Sigmoid colon (tissue), 7 donors: Measurements from ENCODE around the gene NELL2. TPM values are rescaled to one million over a fixed set of nuclear protein-coding genes. Genes with fewer than 3 reads are reported as not detected.

Experiments used
- DNase-seq: peaks from one replicate; pipeline ENCODE4 v3.0.0-alpha.2; 2019
- H3K27ac ChIP-seq, 4 donors: fragments of 200-600 bp; sonication (generic); one replicate each; pipeline ENCODE4 v1.5.1; 2016 to 2019; ENCODE audit warnings: mild to moderate bottlenecking in 1 of 4
- H3K27me3 ChIP-seq, 3 donors: fragments of 200-600 bp; sonication (generic); one replicate each; pipeline ENCODE4 v1.5.1; 2019; ENCODE audit warnings: mild to moderate bottlenecking in 1 of 3
- H3K36me3 ChIP-seq, 4 donors: fragments of 200-600 bp; sonication (generic); one replicate each; pipeline ENCODE4 v1.5.1; 2016 to 2019
- H3K4me1 ChIP-seq, 4 donors: fragments of 200-600 bp; sonication (generic); one replicate each; pipeline ENCODE4 v1.5.1; 2017 to 2019
- H3K4me3 ChIP-seq, 4 donors: fragments of 200-600 bp; sonication (generic); one replicate each; pipeline ENCODE4 v1.5.1; 2017 to 2019; ENCODE audit warnings: mild to moderate bottlenecking in 2 of 4, moderate library complexity in 1 of 4
- H3K9me3 ChIP-seq, 4 donors: fragments of 200-600 bp in 3 of 4; sonication (generic) in 3 of 4; one replicate each; pipeline versions ENCODE4 v1.5.1 to v1.6.1; 2013 to 2019
- CTCF ChIP-seq, 4 experiments: fragments of 450-650 bp in 3 of 4; fragments of 200-600 bp in 1 of 4; IDR thresholded peaks; one replicate each; pipeline ENCODE4 v1.5.1; 2016 to 2019; ENCODE audit warnings: antibody characterized with exemption in 4 of 4, mild to moderate bottlenecking in 3 of 4, moderate library complexity in 2 of 4
- EP300 ChIP-seq, 4 donors: sonication (generic); formaldehyde crosslinking; IDR thresholded peaks; one replicate each; pipeline ENCODE4 v1.6.1; 2017; ENCODE audit warnings: antibody characterized with exemption in 4 of 4
- POLR2A ChIP-seq, 2 donors: fragments of 450-650 bp; IDR thresholded peaks; one replicate each; pipeline ENCODE4 v1.6.1; 2016; ENCODE audit warnings: antibody characterized with exemption in 2 of 2, mild to moderate bottlenecking in 2 of 2, moderate library complexity in 2 of 2
- POLR2AphosphoS5 ChIP-seq, 4 donors: sonication (generic); formaldehyde crosslinking; IDR thresholded peaks; one replicate each; pipeline ENCODE4 v1.6.1; 2017; ENCODE audit warnings: antibody characterized with exemption in 4 of 4
- WGBS, 2 donors: extraction: QIAGEN DNeasy Blood & Tissue Kit; methylation state at CpG; one replicate each; pipeline ENCODE4 v1.1.7; 2013; 5-methylcytosine and 5-hydroxymethylcytosine counted together
- intact Hi-C: fragments of 100-400 bp; cut with DNase I; formaldehyde crosslinking; loops from one replicate; pipeline ENCODE4 v1.15.1; 2023
- polyA plus RNA-seq, 3 donors: library from polyadenylated mRNA; stranded (reverse); fragments of 200-250 nt; gene quantifications; one replicate each; pipeline ENCODE4 v1.2.3, GENCODE V29; 2013
- total RNA-seq, 4 donors: library from RNA; depleted of rRNA; stranded (reverse); fragments of >200 nt; gene quantifications; one replicate each; pipeline ENCODE4 v1.1.0, GENCODE V29; 2016
- donor health status: healthy with polysubstance abuse.
- donor health status: Bipolar disorder and iron deficiency.
- donor health status: healthy.

NELL2 gene
- total and polyA plus RNA-seq, 7 donors: 0.60 to 14.7 (median 3.9) TPM

DNA sequence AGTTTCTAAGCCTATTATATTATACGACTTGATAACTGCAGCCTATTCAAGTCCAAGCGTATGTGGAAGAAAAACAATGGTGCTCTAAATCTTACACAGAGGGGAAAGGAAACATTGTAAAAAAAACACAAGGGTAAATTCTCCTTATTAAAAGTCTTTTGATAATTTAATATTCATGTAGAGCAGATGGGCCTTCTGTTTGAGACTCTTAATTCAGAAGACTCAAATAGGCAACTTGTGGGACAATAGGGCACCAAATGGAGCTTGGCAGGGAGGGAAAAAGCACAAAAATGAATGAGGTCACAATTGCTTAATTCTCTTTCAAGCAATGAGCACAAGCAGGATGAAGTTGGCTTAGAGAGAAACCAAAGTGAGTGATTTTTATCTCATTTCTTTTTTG lies 159.4 kb downstream of the NELL2 start:
- TF ChIP-seq POLR2A (IDR thresholded peaks at IDR 0.05) (no peak), CTCF (IDR thresholded peaks at IDR 0.05) (no peak), EP300 (IDR thresholded peaks at IDR 0.05) (no peak), POLR2AphosphoS5 (IDR thresholded peaks at IDR 0.05) (no peak)
- no peak for DNase-seq
- Histone ChIP-seq H3K4me1 (no peaks in the 10 kb centered on the region), H3K9me3 (no peaks in the 10 kb centered on the region), H3K4me3 (no peak overlapping the region), H3K27me3 (no peaks in the 10 kb centered on the region), H3K27ac (no peak overlapping the region), H3K36me3 (no peaks in the 10 kb centered on the region)
- 63 to 80% methylated on average over 2 of the region's 2 CpGs for WGBS, 2 donors
- intact Hi-C loops: no loop called here

GRCh38 chr12:44711736-44712135 lies 164.4 kb downstream of the NELL2 start:
- Histone ChIP-seq H3K36me3 (no peaks in the 10 kb centered on the region), H3K9me3 (no peaks in the 10 kb centered on the region), H3K27me3 (no peaks in the 10 kb centered on the region), H3K4me3 (no peak overlapping the region), H3K27ac (no peak overlapping the region), H3K4me1 (no peaks in the 10 kb centered on the region)
- 81 to 82% methylated on average over 1 of the region's 1 CpG for WGBS, 2 donors
- TF ChIP-seq CTCF (IDR thresholded peaks at IDR 0.05) (no peak), EP300 (IDR thresholded peaks at IDR 0.05) (no peak), POLR2AphosphoS5 (IDR thresholded peaks at IDR 0.05) (no peak), POLR2A (IDR thresholded peaks at IDR 0.05) (no peak)
- no peak for DNase-seq
- intact Hi-C loops: no loop called here

- no peaks in the 10 kb centered on the region for H3K4me1 ChIP-seq
- TF ChIP-seq CTCF (IDR thresholded peaks at IDR 0.05) (no peak), POLR2A (IDR thresholded peaks at IDR 0.05) (no peak), POLR2AphosphoS5 (IDR thresholded peaks at IDR 0.05) (no peak), EP300 (IDR thresholded peaks at IDR 0.05) (no peak)
- WGBS, 2 donors: 86 to 91% methylated on average over 2 of the region's 2 CpGs
- no peak overlapping the region for H3K27ac ChIP-seq
- no peak for DNase-seq
- no peaks in the 10 kb centered on the region for H3K36me3 ChIP-seq
- no peak overlapping the region for H3K4me3 ChIP-seq
- H3K9me3 ChIP-seq: no peaks in the 10 kb centered on the region
- H3K27me3 ChIP-seq: no peaks in the 10 kb centered on the region
- intact Hi-C loops: no loop called here
Measured at GRCh38 chr12:44709166-44709565, 166.9 kb downstream of the NELL2 start.

- TF ChIP-seq CTCF (IDR thresholded peaks at IDR 0.05) (no peak), EP300 (IDR thresholded peaks at IDR 0.05) (no peak), POLR2AphosphoS5 (IDR thresholded peaks at IDR 0.05) (no peak), POLR2A (IDR thresholded peaks at IDR 0.05) (no peak)
- Histone ChIP-seq H3K4me3 (no peak overlapping the region), H3K36me3 (no peaks in the 10 kb centered on the region), H3K4me1 (no peaks in the 10 kb centered on the region), H3K27me3 (no peaks in the 10 kb centered on the region), H3K27ac (no peak overlapping the region), H3K9me3 (no peaks in the 10 kb centered on the region)
- no peak for DNase-seq
- intact Hi-C loops: no loop called here
- WGBS, 2 donors: 86 to 87% methylated on average over 2 of the region's 2 CpGs
Measured at GRCh38 chr12:44708218-44708617, 167.9 kb downstream of the NELL2 start.

DNA sequence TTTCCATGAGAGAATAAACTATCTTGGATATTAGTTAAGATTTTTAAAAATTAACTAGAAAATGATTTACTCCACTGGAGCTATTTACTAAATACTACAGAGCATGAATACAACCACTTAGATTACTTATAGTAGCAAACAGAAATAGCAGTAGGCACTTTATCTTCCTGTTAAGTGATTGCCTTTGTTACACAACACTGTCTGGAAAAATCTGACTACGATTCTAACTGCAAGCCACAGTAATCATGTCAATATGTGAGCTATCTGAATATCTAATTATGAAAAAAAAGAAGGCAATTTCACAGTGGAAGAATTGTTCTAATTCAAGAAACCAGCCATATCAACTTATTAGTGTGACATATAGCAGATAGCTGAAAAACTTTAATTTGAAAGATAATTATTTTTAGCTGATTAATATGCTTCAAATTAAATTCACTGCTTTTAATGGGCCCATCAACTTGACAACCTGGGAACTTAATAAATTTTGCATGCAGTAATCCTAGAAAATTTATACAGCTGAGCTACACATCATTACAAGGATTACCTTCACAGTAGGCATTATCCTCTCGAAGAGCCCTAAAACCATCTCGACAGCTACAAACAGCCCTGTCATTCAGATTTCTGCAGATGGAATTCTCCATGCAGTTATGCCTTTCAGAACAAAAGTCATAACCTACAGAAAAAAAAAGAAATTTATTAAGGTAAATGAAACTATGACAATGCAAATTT lies 172.8 kb downstream of the NELL2 start:
- Histone ChIP-seq H3K36me3 (no peaks in the 10 kb centered on the region), H3K27ac (no peak overlapping the region), H3K4me3 (no peak overlapping the region), H3K27me3 (no peaks in the 10 kb centered on the region), H3K9me3 (no peaks in the 10 kb centered on the region), H3K4me1 (no peaks in the 10 kb centered on the region)
- intact Hi-C loops: no loop called here
- DNase-seq: no peak
- no peak for TF ChIP-seq EP300 (IDR thresholded peaks at IDR 0.05)
- TF ChIP-seq POLR2AphosphoS5 (IDR thresholded peaks at IDR 0.05): no peak
- TF ChIP-seq POLR2A (IDR thresholded peaks at IDR 0.05): no peak
- TF ChIP-seq CTCF (IDR thresholded peaks at IDR 0.05): no peak
- 79 to 83% methylated on average over 3 of the region's 3 CpGs for WGBS, 2 donors
